Stimulated activated CD4-positive, alpha-beta T cell treated with anti-CD3 and anti-CD28 coated beads, Interleukin-1b, Interleukin-23, amount 100 ng/mL, for 1 hour (primary cell): Measurements from ENCODE around the gene PTPRK.

Source experiments
- DNase-seq, 2 donors: peaks; one replicate each; pipeline ENCODE4 v3.0.0-alpha.2; 2020; ENCODE audit warnings: low read depth in 2 of 2

The PTPRK gene

GRCh38 chr6:128246472-128247260 lies 273.7 kb downstream of the PTPRK start:
- no peak for DNase-seq

- DNase-seq: no peak
These were observed 275.5 kb downstream of the PTPRK start for GRCh38 chr6:128244751-128245405.

DNA sequence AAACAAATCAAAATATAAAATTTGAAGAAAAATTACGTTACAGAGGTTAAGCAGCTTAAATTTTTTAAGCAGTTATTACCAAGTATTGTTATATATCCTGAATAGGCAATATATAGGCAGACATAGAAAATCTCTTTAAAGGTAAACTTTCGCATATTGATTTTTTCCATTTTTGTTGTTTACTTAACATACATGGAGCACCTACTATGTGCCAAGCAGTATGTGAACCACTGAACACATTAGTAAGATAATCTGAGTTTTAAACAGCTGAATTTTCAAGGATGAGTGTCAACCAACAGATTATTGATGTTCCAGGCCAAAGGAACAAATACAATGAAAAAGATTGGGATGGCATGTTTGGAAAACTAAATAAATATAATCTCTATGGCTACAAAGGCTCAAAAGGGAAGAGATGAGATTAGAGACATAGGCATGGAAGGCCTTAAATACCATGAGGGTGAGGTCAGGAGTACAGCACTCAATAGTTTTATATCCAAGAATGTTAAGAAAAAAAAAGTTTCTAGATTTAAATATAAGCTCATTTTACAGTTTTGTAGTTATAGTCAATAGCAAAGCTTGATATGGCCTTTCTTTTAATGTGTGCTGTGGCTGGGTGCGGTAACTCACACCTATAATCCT lies 277.5 kb downstream of the PTPRK start:
- no peak for DNase-seq

DNA sequence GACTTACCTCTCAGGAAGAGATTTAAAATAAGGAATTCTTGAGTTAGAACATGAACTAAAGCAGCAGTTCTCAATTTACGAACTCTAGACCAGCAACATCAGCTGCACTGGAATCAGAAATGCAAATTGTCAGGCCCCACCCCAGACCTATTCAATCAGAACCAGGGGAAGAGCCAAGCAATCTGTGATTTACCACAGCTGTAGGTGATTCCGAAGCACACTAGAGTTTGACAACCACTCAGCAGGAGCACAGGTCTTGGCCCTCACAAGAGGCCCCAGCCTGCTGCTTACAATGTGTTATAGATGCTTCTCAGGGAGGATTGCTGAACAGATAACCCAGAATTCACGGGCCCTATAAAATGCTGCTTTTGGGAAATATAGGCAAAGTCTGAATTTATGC lies 279.2 kb downstream of the PTPRK start:
- no peak for DNase-seq

GRCh38 chr6:128240024-128240428 lies 280.4 kb downstream of the PTPRK start:
- DNase-seq: no peak

DNA sequence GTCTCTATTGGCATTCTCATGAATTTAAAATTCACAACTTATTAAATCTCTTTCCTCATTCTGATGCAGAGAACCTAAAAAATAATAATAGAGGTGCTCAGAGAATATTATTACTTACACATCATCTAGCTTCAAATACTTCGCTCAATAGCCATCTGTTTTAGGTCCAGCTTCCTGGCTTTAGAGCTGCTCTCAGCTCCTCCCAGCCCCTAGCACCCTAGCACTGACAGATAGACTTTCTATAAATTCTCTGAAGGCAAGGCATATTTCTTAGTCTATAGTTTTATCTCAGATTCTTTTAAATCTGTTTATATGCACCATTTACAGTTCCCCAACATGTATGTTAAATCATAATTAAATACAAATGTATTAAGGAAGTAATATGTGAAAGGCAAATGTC lies 281.3 kb downstream of the PTPRK start:
- no peak for DNase-seq

GRCh38 chr6:128238225-128238624 lies 282.2 kb downstream of the PTPRK start:
- DNase-seq: no peak

DNA sequence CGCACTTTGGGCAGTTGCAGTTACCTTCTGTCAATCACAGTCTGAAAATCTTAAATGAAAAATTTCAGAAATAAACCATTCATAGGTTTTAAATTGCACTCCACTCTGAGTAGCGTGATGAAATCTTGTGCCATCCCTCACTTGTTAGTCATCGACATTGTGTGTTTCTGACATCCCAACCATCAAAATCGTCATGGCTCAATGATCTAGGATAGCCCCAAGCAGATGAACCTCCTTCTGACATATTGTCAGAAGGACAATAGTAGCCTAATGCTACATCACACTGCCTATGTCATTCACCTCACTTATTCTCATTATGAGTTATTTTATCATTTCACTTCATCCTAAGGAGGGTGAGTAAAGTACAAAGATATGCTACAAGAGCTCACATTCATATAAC lies 284.8 kb downstream of the PTPRK start:
- DNase-seq: no peak

GRCh38 chr6:128233531-128233930 lies 286.9 kb downstream of the PTPRK start:
- DNase-seq: no peak

DNA sequence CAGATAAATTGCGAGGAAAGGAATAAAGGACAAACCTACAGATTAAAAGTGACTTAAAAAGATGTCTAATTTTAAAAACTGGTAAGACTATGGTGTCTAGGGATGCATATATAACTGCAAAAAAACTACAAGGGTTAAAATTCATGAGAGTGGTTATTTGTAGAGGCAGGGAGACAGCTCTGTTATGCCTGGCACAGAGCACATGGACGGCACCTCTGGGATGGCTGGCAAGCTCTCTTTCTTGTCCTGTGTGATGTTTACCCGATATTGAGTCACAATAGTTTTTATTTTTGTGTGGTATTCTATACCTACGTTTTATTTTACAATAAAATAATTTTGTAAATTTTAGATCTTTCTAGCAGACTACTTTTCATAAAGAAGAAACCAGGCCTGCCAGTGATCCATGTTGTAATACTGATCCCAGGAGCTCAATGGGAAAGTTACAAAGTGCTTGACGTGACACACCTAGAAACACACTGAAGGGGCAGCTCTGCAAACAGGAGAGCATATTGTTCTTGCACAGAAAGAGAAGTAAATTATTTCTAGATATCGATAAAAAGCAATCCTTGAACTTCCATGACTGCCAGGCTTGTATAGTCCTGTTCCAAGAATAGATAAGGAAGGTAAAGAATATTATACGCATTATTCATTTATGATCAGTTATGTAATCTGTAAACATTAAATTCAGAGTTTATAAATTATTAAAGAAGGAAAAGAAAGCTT lies 290.0 kb downstream of the PTPRK start:
- no peak for DNase-seq

GRCh38 chr6:128225612-128226011 lies 294.8 kb downstream of the PTPRK start:
- no peak for DNase-seq

DNA sequence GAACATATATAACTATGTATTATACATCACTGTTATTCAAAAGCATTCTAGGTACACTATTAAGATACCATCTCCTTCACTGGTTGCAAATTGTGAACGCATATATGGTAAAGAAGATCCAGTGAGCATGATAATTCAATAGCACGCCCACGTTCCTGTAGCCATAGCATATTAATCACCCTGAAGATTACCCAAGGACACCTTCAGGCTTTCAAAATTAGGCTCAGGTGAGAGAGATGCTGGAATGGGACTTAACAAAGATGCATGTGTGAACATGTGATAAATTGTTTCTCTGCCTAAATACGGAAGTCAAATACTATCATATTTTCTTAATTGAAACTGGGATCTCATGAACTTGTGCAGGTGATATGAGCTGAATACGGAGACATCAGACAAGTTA lies 303.5 kb downstream of the PTPRK start:
- no peak for DNase-seq

DNA sequence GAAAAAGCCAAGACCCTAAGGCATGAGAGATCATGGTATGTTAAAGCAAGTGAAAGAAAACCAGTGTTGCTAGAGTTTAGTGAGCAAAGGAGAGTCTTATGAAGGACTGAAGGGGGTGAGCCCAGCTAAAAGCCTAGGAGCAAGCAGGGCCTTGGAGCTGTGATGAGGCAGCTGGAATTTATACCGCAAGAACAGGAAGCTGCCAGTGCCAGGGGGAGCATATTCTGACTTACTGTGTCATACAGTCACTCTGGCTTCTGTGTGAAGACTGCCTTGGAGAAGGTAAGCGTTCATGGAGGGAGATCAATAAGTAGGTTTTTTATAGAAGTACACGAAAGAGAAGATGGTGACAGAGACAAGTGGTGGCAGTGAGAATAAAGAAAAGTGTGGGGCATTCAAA lies 310.6 kb downstream of the PTPRK start:
- DNase-seq: no peak

DNA sequence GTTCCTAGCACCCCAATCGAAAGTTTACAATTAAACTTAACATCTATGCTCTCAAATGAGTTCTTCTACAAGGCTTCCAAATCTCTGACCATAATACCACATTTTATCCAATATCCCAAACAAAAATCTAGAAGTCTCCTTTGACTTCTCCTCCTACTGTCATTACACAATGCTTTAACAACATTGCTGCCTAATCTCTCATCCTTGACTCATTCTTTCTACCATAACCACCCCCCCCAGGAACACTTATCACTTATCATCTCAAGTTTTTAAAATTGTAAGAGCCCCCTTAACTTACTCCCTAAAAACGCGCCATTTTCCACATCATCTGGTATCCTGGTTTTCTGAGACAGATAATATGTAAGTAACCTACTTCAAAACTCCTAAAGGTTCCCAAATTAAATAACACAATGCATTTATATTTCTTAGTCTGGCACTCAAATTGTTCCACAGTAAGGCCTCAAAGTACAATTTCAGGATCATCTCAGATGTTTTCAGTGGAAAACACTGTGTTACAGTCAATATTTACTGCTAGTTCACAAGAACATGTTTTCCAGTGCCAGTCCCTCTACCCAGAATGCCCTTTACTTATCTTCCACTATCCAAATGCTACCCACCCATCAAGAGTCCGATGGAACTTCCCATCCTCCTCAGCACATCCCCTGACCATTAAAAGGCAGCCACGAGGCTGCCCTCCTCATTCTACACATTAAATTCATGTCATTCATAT lies 311.4 kb downstream of the PTPRK start:
- DNase-seq: no peak

- DNase-seq: no peak
These were observed 312.3 kb downstream of the PTPRK start for GRCh38 chr6:128208078-128208477.

DNA sequence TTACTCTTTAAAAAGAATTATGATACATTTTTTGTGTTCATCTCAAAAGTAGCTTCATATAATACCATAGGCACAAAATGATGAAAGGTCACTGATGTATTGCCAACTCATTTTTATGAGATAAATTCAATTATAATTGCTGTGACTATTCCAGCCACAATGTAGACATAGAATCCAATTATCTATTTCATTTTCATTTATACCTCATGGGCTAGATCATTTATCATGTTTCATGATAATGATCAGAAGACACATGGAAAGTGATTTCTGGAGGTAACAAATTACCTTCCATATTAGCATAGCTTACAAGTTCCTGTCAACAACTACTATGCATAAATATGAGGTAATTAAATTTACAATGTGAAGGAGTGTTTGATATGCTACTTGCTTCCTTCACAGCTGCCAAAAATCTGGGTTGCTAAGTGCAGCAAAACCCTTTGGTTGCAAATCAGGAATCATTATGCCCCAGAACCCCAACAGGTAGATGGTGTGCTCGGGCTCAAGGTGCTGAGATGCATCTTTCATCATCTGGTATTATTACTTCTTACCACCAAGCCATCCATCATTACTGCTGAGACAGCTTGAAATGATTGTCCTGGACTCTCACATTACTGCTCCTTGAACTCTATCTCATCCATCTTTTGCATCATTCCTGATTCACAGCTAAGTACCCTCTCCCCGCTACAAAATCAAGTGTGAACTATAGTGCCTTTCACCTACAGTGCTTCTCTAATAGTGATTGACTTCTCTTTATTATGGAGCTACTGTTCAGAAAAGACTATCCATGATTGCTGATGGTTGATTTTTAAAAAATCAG lies 313.6 kb downstream of the PTPRK start:
- DNase-seq: no peak

- no peak for DNase-seq
These were observed 315.8 kb downstream of the PTPRK start for GRCh38 chr6:128204616-128205015.

- DNase-seq: no peak
These were observed 318.1 kb downstream of the PTPRK start for GRCh38 chr6:128202169-128202765.

DNA sequence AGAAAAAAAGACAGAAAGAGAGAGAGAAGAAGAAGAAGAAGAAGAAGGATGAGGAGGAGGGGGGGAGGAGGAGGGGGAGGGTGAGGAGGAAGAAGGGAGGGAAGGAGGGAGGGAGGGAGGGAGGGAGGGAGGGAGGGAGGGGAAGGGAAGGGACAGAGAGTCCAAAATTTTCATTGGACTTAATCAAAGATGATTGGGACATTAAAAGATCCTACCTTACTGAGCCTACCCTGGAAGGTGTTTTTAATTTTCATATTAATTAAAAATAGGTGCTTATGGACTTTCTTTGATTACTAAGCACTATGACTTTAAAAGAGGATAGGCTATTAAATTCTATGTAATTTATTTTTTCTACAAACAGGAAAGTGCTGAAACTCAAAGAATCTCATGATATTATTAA lies 319.6 kb downstream of the PTPRK start:
- no peak for DNase-seq

- DNase-seq: no peak
These were observed 320.9 kb downstream of the PTPRK start for GRCh38 chr6:128199461-128199860.
